ENCODE data around the gene FBXO38. TPM values are rescaled to one million over a fixed set of nuclear protein-coding genes. Genes with fewer than 3 reads are reported as not detected.

Gene FBXO38
- total RNA-seq, 2 experiments from 2014 or later, result 37.6 to 49.5 TPM

DNA sequence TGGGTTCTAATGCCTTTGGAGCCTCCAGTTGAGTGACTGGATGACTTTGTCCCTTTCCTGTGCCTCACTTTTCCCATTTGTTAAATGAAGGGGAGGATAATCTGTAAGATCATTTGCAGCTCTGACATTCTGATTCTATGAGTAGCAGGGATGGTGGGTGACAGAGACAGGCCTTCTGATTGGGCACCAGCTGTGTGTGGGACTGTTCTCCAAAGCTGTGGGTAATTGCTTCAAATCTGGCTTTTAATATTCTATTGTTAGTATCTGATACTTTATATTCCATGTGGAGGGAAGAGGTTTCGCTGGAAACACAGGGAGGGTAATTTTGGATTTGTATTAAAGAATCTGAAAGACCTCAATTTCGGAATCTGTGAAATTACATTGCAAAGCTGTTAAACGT is 102.7 kb downstream of the FBXO38 start:
- intact Hi-C loops (cut with micrococcal nuclease; ENCODE audit: unreplicated experiment), result no loop called here
- CTCF ChIA-PET (ENCODE audit: unreplicated experiment), result no interaction called here

DNA sequence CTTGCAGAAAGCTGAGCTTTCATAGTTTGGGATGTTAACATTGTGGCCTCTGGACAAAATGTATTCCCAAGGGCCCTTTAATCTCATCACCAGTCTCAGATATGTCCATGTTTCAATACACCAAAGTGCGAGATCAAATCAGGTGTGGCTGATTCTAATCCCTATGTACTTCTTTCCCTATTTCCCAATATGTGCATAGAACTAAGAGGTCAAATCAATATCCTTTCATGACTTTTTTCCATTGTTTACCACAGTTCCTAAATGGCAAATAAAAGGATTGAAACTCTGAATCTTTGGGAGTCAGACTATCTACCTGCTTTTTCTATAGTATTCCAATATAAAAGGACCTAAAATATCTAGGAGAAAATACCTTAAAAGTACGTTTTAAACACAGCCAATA is 105.0 kb downstream of the FBXO38 start:
- H3K27ac ChIP-seq (ENCODE audit: low read depth, low read length, poor library complexity, severe bottlenecking), result no peak overlapping the region
- no peak overlapping the region for H2AFZ ChIP-seq (ENCODE audit: low read length)
- ChIA-PET POLR2A (interaction anchor here (0.5 kb wide), 1 partner anchor 994 kb away, joined by 3 read pairs; no protein-coding TSS in a partner anchor), CTCF (ENCODE audit: unreplicated experiment) (no interaction called here)
- no peaks in the 10 kb centered on the region for H3K4me1 ChIP-seq (ENCODE audit: insufficient read depth, low read length, poor library complexity, severe bottlenecking)
- H4K20me1 ChIP-seq (ENCODE audit: insufficient read depth, low read length), result no peaks in the 10 kb centered on the region
- no peaks in the 10 kb centered on the region for H3K36me3 ChIP-seq (ENCODE audit: insufficient read depth, low read length)
- no peaks in the 10 kb centered on the region for H3K9me3 ChIP-seq (ENCODE audit: low read length)
- no peak overlapping the region for H3K4me3 ChIP-seq (ENCODE audit: low read depth, low read length, poor library complexity, severe bottlenecking)
- no peaks in the 10 kb centered on the region for H3K79me2 ChIP-seq (ENCODE audit: insufficient read depth, low read depth, low read length)
- H3K4me2 ChIP-seq (ENCODE audit: low read length), result no peak overlapping the region
- DNase-seq (ENCODE audit: low spot score), result no peak
- no peaks in the 10 kb centered on the region for H3K9me2 ChIP-seq (ENCODE audit: insufficient read depth, low read length)
- TF ChIP-seq EZH2phosphoT487 (IDR thresholded peaks at IDR 0.05; ENCODE audit: borderline replicate concordance, low read depth, low read length), result no peak
- TF ChIP-seq, protein P1, sequence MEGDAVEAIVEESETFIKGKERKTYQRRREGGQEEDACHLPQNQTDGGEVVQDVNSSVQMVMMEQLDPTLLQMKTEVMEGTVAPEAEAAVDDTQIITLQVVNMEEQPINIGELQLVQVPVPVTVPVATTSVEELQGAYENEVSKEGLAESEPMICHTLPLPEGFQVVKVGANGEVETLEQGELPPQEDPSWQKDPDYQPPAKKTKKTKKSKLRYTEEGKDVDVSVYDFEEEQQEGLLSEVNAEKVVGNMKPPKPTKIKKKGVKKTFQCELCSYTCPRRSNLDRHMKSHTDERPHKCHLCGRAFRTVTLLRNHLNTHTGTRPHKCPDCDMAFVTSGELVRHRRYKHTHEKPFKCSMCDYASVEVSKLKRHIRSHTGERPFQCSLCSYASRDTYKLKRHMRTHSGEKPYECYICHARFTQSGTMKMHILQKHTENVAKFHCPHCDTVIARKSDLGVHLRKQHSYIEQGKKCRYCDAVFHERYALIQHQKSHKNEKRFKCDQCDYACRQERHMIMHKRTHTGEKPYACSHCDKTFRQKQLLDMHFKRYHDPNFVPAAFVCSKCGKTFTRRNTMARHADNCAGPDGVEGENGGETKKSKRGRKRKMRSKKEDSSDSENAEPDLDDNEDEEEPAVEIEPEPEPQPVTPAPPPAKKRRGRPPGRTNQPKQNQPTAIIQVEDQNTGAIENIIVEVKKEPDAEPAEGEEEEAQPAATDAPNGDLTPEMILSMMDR (conservative IDR thresholded peaks at IDR 0.05; ENCODE audit: low read length), result no peak
- intact Hi-C loops (cut with micrococcal nuclease; ENCODE audit: unreplicated experiment), result no loop called here
- BruUV-seq (replicated peaks), result no TSS peak

More for the DNA sequence above, 102.7 kb downstream of the FBXO38 start:
- no peaks in the 10 kb centered on the region for H4K20me1 ChIP-seq (ENCODE audit: insufficient read depth, low read length)
- no peaks in the 10 kb centered on the region for H3K79me2 ChIP-seq (ENCODE audit: insufficient read depth, low read depth, low read length)
- TF ChIP-seq, protein P1 (conservative IDR thresholded peaks at IDR 0.05; ENCODE audit: low read length), result no peak
- TF ChIP-seq EZH2phosphoT487 (IDR thresholded peaks at IDR 0.05; ENCODE audit: borderline replicate concordance, low read depth, low read length), result no peak
- H3K36me3 ChIP-seq (ENCODE audit: insufficient read depth, low read length), result no peaks in the 10 kb centered on the region
- H3K4me3 ChIP-seq (ENCODE audit: low read depth, low read length, poor library complexity, severe bottlenecking), result no peak overlapping the region
- no peak overlapping the region for H3K4me2 ChIP-seq (ENCODE audit: low read length)
- H3K9me2 ChIP-seq (ENCODE audit: insufficient read depth, low read length), result no peaks in the 10 kb centered on the region
- POLR2A ChIA-PET, result no interaction called here
- H3K27ac ChIP-seq (ENCODE audit: low read depth, low read length, poor library complexity, severe bottlenecking), result no peak overlapping the region
- no TSS peak for BruUV-seq (replicated peaks)
- H3K4me1 ChIP-seq (ENCODE audit: insufficient read depth, low read length, poor library complexity, severe bottlenecking), result no peaks in the 10 kb centered on the region
- DNase-seq (ENCODE audit: low spot score), result no peak
- H3K9me3 ChIP-seq (ENCODE audit: low read length), result no peaks in the 10 kb centered on the region
- no peak overlapping the region for H2AFZ ChIP-seq (ENCODE audit: low read length)

DNA sequence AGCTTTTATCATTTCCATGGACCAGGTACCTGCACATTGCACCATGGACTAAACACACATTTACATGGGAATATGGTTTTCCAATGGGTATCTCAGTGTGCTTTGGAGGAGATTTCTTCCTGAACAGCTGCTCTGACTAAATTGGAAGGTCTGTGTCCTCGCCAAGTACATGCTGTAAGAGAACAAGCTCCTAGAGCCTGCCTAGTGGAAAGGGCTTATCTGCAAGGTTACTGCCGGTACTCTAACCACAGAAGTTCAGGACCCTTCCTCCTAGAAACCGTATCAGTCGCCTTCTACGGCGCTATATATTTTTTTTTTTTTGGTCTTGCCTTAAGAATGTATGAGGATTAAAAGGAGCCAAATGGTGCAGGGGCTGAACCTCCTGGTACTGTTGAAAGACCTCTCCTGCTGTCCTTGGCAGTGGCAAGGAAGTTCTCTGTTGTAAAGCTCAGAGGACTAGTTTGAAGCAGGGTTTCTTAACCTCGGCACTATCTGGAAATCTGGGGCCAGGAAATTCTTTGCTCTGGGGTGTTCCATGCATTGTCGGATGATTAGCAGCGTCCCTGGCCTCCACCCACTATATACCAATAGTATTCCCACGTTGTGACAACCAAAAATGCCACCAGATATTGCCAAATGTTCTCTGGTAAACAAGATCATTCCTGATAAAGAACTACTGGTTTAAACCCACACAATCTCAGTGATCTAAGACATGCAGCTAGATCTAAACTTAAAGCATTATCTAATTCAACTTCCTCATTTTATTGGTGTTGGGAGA is 107.4 kb downstream of the FBXO38 start:
- no TSS peak for BruUV-seq (replicated peaks)
- no peak overlapping the region for H3K4me3 ChIP-seq (ENCODE audit: low read depth, low read length, poor library complexity, severe bottlenecking)
- no peak for DNase-seq (ENCODE audit: low spot score)
- no peak overlapping the region for H2AFZ ChIP-seq (ENCODE audit: low read length)
- intact Hi-C loops (cut with micrococcal nuclease; ENCODE audit: unreplicated experiment), result no loop called here
- ChIA-PET POLR2A (no interaction called here), CTCF (ENCODE audit: unreplicated experiment) (no interaction called here)
- H3K4me2 ChIP-seq (ENCODE audit: low read length), result no peak overlapping the region
- no peaks in the 10 kb centered on the region for H3K36me3 ChIP-seq (ENCODE audit: insufficient read depth, low read length)
- no peaks in the 10 kb centered on the region for H3K9me3 ChIP-seq (ENCODE audit: low read length)
- no peaks in the 10 kb centered on the region for H3K4me1 ChIP-seq (ENCODE audit: insufficient read depth, low read length, poor library complexity, severe bottlenecking)
- no peak for TF ChIP-seq EZH2phosphoT487 (IDR thresholded peaks at IDR 0.05; ENCODE audit: borderline replicate concordance, low read depth, low read length)
- TF ChIP-seq, protein P1 (conservative IDR thresholded peaks at IDR 0.05; ENCODE audit: low read length), result no peak
- no peaks in the 10 kb centered on the region for H4K20me1 ChIP-seq (ENCODE audit: insufficient read depth, low read length)
- no peak overlapping the region for H3K27ac ChIP-seq (ENCODE audit: low read depth, low read length, poor library complexity, severe bottlenecking)
- H3K9me2 ChIP-seq (ENCODE audit: insufficient read depth, low read length), result no peaks in the 10 kb centered on the region
- H3K79me2 ChIP-seq (ENCODE audit: insufficient read depth, low read depth, low read length), result no peaks in the 10 kb centered on the region
